ENCODE results near the gene MCM8.
A peak's percentile ranks its signal among the peaks of the same experiment; 100 is the strongest.

- TF ChIP-seq CTCF (IDR thresholded peaks at IDR 0.05; ENCODE audit: low read length): peak; percentile 16
- no peak for TF ChIP-seq EZH2 (optimal IDR thresholded peaks at IDR 0.05; ENCODE audit: low read depth, low read length)
Observed at GRCh38 chr20:5996765-5997164, 46.3 kb downstream of the MCM8 start.
